Spleen (tissue), 11 donors: ENCODE results near the gene CTAG1A. TPM values are rescaled to one million over a fixed set of nuclear protein-coding genes. Genes with fewer than 3 reads are reported as not detected.
A peak's percentile ranks its signal among the peaks of the same experiment; 100 is the strongest.

Source experiments
- DNase-seq: peaks from one replicate; pipeline ENCODE4 v3.0.0-alpha.2; 2020
- H3K27ac ChIP-seq, 8 donors: fragments of 200-600 bp; sonication (generic) in 7 of 8; 1 replicate in 4 of 8; 2 replicates in 4 of 8; pipeline versions ENCODE4 v1.5.0 to v1.8.0; 2016 to 2021; ENCODE audit warnings: inconsistent platforms in 4 of 8, mild to moderate bottlenecking in 4 of 8, moderate library complexity in 1 of 8
- H3K27me3 ChIP-seq, 7 donors: fragments of 200-600 bp; sonication (generic) in 6 of 7; replicated peaks in 1 of 7; 1 replicate in 4 of 7; 2 replicates in 3 of 7; pipeline versions ENCODE4 v1.5.0 to v1.8.0; 2016 to 2021; ENCODE audit warnings: inconsistent platforms in 3 of 7, mild to moderate bottlenecking in 1 of 7
- H3K36me3 ChIP-seq, 6 donors: fragments of 200-600 bp; sonication (generic) in 5 of 6; 1 replicate in 4 of 6; 2 replicates in 2 of 6; pipeline versions ENCODE4 v1.5.0 to v1.8.0; 2016 to 2021; ENCODE audit warnings: inconsistent platforms in 2 of 6
- H3K4me1 ChIP-seq, 6 donors: fragments of 200-600 bp; sonication (generic) in 5 of 6; 1 replicate in 3 of 6; 2 replicates in 3 of 6; pipeline versions ENCODE4 v1.5.0 to v1.8.0; 2016 to 2021; ENCODE audit warnings: inconsistent platforms in 3 of 6
- H3K4me3 ChIP-seq, 8 donors: fragments of 200-600 bp; sonication (generic) in 7 of 8; 1 replicate in 4 of 8; 2 replicates in 4 of 8; pipeline versions ENCODE4 v1.5.0 to v1.8.0; 2016 to 2021; ENCODE audit warnings: inconsistent platforms in 4 of 8, mild to moderate bottlenecking in 4 of 8, moderate library complexity in 2 of 8
- H3K9me3 ChIP-seq, 8 donors: fragments of 200-600 bp; sonication (generic) in 7 of 8; 1 replicate in 4 of 8; 2 replicates in 4 of 8; pipeline versions ENCODE4 v1.5.0 to v1.8.0; 2016 to 2021; ENCODE audit warnings: inconsistent platforms in 4 of 8
- CTCF ChIP-seq, 11 experiments: fragments of 200-600 bp in 7 of 11; fragments of 450-650 bp in 4 of 11; sonication (generic) in 4 of 11; IDR thresholded peaks in 8 of 11; conservative IDR thresholded peaks in 3 of 11; 1 replicate in 7 of 11; 2 replicates in 4 of 11; pipeline versions ENCODE4 v1.4.0 to v1.8.0; 2016 to 2021; ENCODE audit warnings: antibody characterized with exemption in 11 of 11, inconsistent platforms in 4 of 11, mild to moderate bottlenecking in 1 of 11
- POLR2A ChIP-seq, 3 donors: fragments of 450-650 bp; IDR thresholded peaks; one replicate each; pipeline ENCODE4 v1.5.1; 2017; ENCODE audit warnings: antibody characterized with exemption in 3 of 3, mild to moderate bottlenecking in 1 of 3
- POLR2AphosphoS5 ChIP-seq, 3 donors: sonication (generic); formaldehyde crosslinking; IDR thresholded peaks; one replicate each; pipeline ENCODE4 v1.5.1; 2017; ENCODE audit warnings: antibody characterized with exemption in 3 of 3
- WGBS, 5 donors: extraction: QIAGEN DNeasy Blood & Tissue Kit in 3 of 5; methylation state at CpG; one replicate each; pipeline versions ENCODE4 v1.1.5 to v1.1.7; 2013 to 2018; 5-methylcytosine and 5-hydroxymethylcytosine counted together
- intact Hi-C: fragments of 100-400 bp; cut with DNase I; formaldehyde crosslinking; loops from one replicate; pipeline ENCODE4 v1.15.0; 2023; ENCODE audit warnings: low total_unique reads
- polyA plus RNA-seq, 3 donors: library from polyadenylated mRNA; stranded (reverse); fragments of 200-250 nt; gene quantifications; one replicate each; pipeline ENCODE4 v1.2.1, GENCODE V29; 2013
- total RNA-seq, 7 donors: library from RNA; depleted of rRNA in 3 of 7; stranded (reverse); fragments of >200 nt in 3 of 7; fragmentation: NEBNext Ultra II Directional in 4 of 7; extraction: Animal tissue kit (Norgen Biotek cat#: 25700) in 4 of 7; gene quantifications; one replicate each; pipeline versions ENCODE4 v1.1.0 to v1.2.1, GENCODE V29; 2016 to 2021
- donor health status: healthy with polysubstance abuse.
- donor health status: DM: no; HTN: no; CAD: no; lungs with moderate emphysema.
- donor health status: DM: no; HTN: no; CAD: no.
- donor health status: Bipolar disorder and iron deficiency.
- donor health status: healthy.
- donor health status: DM: no; HTN: no; CAD: no.
- donor health status: DM: yes; HTN: yes; CAD: no.

Gene CTAG1A
- total and polyA plus RNA-seq, 10 donors = not detected

- no peak for TF ChIP-seq POLR2A (IDR thresholded peaks at IDR 0.05)
- no peak for TF ChIP-seq POLR2AphosphoS5 (IDR thresholded peaks at IDR 0.05)
- no peak for TF ChIP-seq CTCF (IDR thresholded peaks at IDR 0.05 in 8 of 11, conservative IDR thresholded peaks at IDR 0.05 in 3 of 11)
- peaks cover 13 to 84% (median 63%) of the 10 kb centered on the region in 6 donors for H3K4me1 ChIP-seq
- H3K27ac ChIP-seq = peak overlapping the region in 4 of 8 donors; percentile 93 to 97 (median 95)
- WGBS, 5 donors = 92 to 97% (median 93%) methylated on average over 9 to 17 of the region's 17 CpGs
- H3K4me3 ChIP-seq = peak overlapping the region in 5 of 8 donors; percentile 53 to 81 (median 69)
- intact Hi-C loops = no loop called here
- H3K27me3 ChIP-seq = no peaks in the 10 kb centered on the region
- DNase-seq = peak; percentile 74
- H3K36me3 ChIP-seq = peaks cover 0 to 27% (median 0%) of the 10 kb centered on the region in 6 donors
- no peaks in the 10 kb centered on the region for H3K9me3 ChIP-seq
Measured at GRCh38 chrX:154545673-154546274, 39.2 kb upstream of the CTAG1A start.

GRCh38 chrX:154546354-154547244 lies 38.3 kb upstream of the CTAG1A start, which contains the start of gene G6PD:
G6PD (minus strand) TSS chrX:154546846; CDS start chrX:154546155, 691 bp downstream.
- peaks cover 13 to 80% (median 61%) of the 10 kb centered on the region in 6 donors for H3K4me1 ChIP-seq
- WGBS, 5 donors = 1 to 67% (median 4%) methylated on average over 12 to 92 of the region's 92 CpGs
- intact Hi-C loops = no loop called here
- H3K27me3 ChIP-seq = no peaks in the 10 kb centered on the region
- H3K27ac ChIP-seq = peak within 1 kb of the TSS; percentile 82 to 97 (median 92)
- no peaks in the 10 kb centered on the region for H3K9me3 ChIP-seq
- TF ChIP-seq POLR2AphosphoS5 (IDR thresholded peaks at IDR 0.05) (peak; percentile 77 to 80 (median 79)), CTCF (IDR thresholded peaks at IDR 0.05 in 8 of 11, conservative IDR thresholded peaks at IDR 0.05 in 3 of 11) (no peak), POLR2A (IDR thresholded peaks at IDR 0.05) (peak in 1 of 3 donors; percentile 9)
- H3K4me3 ChIP-seq = peak within 1 kb of the TSS; percentile 53 to 81 (median 66)
- peaks cover 0 to 22% (median 0%) of the 10 kb centered on the region in 6 donors for H3K36me3 ChIP-seq
- peak; percentile 96 for DNase-seq

- no peak for DNase-seq
- peaks cover 0 to 28% (median 0%) of the 10 kb centered on the region in 6 donors for H3K36me3 ChIP-seq
- 0 to 58% (median 0%) methylated on average over 11 to 69 of the region's 69 CpGs for WGBS, 5 donors
- H3K9me3 ChIP-seq = no peaks in the 10 kb centered on the region
- no peaks in the 10 kb centered on the region for H3K27me3 ChIP-seq
- peak within 1 kb of the TSS; percentile 53 to 81 (median 66) for H3K4me3 ChIP-seq
- H3K27ac ChIP-seq = peak within 1 kb of the TSS; percentile 82 to 97 (median 92)
- TF ChIP-seq POLR2A (IDR thresholded peaks at IDR 0.05) (peak in 2 of 3 donors; percentile 6 to 40), CTCF (IDR thresholded peaks at IDR 0.05 in 8 of 11, conservative IDR thresholded peaks at IDR 0.05 in 3 of 11) (no peak), POLR2AphosphoS5 (IDR thresholded peaks at IDR 0.05) (peak; percentile 74 to 87 (median 74))
- intact Hi-C loops = no loop called here
- H3K4me1 ChIP-seq = peaks cover 11 to 78% (median 57%) of the 10 kb centered on the region in 6 donors
Measured at GRCh38 chrX:154547245-154548027, 37.5 kb upstream of the CTAG1A start, which contains the start of gene IKBKG. IKBKG (plus strand) TSS chrX:154547620; CDS start chrX:154552003, 4,383 bp downstream.
